SKM-1 treated with dmso at 0.1 percent for 144 hours (cell line): Measurements from ENCODE around the gene ARHGAP36.

Experiments used
- DNase-seq: peaks from one replicate; lab custom pipeline; 2025; ENCODE audit not compliant: unreplicated experiment; lab: John Stamatoyannopoulos, UW

Gene ARHGAP36

DNA sequence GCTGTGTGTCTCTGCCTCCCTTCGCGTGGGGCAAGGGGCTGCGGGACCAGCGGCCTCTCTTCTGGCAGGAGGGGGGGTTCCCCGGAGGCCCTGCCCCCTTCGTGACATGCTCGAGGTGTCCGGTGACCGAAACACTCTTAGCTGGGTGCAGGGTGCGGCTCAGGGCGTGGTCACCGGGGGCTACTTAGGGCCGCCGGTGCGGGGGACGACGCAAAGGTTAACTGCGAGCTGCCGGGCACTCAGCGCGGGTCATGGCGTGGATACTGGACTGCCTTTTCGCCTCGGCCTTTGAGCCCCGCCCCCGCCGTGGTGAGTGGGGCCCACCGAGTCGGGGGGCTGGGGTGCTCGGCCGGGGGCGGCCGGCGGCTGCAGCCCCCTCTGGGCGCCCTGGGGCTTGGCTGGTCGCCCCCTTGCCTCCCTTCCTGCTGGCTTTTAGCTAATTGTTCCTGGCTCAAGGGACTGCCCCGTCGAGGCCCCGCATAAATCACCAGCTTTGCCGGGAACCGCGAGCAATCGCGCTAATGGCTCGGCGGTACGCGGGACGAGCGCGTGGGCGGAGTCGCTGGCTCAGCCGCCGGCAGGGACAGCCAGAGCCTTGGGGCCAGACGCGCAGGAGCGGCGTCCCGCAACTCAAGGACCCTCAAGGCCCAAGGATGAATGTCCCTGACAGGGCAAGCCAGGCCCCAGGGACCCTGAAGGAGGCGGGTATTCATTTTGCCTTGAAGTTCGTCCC is at the start of gene ARHGAP36:
TSS of gene ARHGAP36 (plus strand) at position 211 of the 733 bp plus-strand sequence. CDS start 23,320 bp downstream, outside the sequence.
- no peak for DNase-seq

GRCh38 chrX:131010186-131010585 is 48.0 kb upstream of the ARHGAP36 start:
- no peak for DNase-seq

DNA sequence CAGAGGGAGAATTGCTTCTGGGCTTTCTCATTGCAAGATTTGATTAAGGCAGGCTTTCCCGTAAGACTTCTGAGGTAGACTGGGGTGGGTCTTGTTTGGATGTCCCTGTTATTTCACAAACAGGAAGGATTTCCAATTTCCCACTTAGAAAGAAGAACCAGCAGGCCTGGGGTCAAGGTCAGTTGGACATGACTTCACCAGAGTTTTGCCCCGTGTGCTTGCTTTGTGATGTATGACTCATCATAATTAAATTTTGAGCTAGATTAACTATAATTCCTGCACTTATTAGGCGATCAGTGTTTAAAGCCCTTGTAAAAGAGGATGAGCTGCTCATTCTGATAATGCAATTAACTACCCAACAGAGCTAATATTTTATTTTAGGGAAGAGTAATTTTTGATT is 32.8 kb upstream of the ARHGAP36 start:
- no peak for DNase-seq

- DNase-seq = no peak
Observed at GRCh38 chrX:131032354-131033230, 25.6 kb upstream of the ARHGAP36 start.

GRCh38 chrX:131034063-131034462 is 24.1 kb upstream of the ARHGAP36 start:
- DNase-seq = no peak

GRCh38 chrX:131040781-131041180 is 17.4 kb upstream of the ARHGAP36 start:
- no peak for DNase-seq

DNA sequence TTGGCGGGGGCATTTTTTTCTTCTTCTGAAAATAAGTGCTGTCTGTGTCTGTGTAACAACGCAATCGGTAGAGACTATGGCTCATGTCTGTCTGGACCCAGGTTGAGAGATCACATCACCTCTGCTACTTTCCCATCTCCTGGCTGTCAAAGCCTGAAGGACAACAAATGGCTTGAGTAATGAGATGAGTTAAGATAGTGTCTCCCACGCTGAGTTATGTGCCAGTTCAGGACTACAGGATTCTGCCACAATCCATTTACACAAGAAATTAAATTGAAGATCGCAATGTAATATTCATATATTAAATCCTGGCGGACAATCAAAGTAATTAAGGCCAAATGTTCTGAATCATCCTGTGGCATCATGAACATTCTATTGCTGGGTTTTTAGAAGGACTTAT is 16.5 kb upstream of the ARHGAP36 start:
- no peak for DNase-seq

- DNase-seq = no peak
Observed at GRCh38 chrX:131045726-131046125, 12.4 kb upstream of the ARHGAP36 start.

DNA sequence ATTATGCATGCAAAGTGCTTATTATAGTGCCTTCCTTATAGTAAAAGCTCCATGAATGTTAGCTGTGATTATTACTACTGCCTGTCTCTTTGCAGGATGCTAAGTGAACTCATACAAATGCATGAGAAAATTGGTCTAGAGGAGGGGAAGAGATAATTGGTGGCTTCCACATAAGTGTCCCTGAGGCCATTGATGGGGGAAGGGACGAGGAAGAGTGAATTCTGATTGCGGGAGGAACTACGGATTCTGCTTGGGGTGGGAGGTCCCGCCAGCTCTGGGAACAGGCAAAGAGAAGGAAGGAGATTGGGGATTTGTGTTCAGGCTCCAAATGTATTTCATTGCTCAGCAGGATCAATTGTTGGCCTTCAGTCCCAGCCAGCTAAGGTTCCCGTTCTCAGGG is 11.6 kb upstream of the ARHGAP36 start:
- no peak for DNase-seq

DNA sequence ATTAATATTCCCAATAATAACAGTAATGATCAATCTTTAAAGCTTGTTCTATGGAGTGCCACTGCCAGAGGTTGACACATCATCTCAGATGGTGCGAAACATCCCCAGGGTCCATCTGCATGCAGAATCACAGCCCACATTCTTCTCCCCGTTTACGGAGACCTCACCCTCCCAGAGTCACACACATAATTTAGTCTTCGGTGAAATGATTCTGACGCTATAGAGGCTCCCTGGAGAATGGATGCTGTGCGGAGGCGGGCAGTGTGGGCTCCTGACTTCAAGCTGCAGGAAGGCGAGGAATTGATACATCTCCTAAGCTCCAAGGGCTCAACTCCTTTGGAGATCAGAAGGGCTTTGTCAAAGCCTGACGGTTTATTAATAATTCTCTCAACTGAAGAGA is 11.0 kb upstream of the ARHGAP36 start:
- no peak for DNase-seq

- no peak for DNase-seq
Observed at GRCh38 chrX:131053076-131053475, 5.1 kb upstream of the ARHGAP36 start.

DNA sequence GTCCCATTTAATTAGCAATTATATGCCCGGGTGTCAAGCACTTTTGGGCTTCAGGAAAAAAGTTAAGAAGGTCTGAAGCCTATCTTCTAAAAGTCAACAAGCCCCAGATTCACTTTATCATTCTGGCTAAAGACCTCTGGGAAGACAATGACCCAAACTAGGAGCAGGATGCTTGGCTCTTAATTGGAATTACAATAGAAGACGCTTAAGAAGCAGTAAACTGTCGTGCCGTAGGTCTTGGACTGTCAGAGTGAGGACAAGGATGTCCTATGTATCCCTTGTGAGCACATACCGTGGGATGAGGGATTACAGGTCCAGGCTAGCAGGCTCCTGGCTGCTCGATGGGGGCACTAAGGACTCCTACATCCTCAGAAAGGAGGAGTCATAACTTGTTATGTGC is 3.2 kb upstream of the ARHGAP36 start:
- DNase-seq = no peak

DNA sequence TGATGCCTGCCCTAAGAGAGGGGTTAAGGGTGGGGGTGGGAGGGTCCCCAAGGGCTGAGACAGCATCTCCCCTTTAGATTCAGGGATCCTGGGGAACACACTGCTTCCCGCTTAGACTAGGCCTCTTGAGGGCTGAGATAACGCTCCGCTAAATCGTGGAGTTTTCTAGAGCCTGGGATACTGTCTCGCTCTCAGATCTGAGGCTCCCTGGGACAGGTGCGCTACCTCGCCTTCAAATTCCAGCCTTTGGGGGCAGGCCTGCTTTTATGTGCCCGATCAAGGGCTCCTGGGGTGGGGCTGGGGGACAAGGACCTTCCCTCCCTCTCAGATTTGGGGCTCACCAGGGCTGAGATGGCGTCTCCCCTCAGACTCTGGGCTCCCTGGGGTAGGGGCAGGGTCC is 440 bp upstream of the ARHGAP36 start:
- DNase-seq = no peak

DNA sequence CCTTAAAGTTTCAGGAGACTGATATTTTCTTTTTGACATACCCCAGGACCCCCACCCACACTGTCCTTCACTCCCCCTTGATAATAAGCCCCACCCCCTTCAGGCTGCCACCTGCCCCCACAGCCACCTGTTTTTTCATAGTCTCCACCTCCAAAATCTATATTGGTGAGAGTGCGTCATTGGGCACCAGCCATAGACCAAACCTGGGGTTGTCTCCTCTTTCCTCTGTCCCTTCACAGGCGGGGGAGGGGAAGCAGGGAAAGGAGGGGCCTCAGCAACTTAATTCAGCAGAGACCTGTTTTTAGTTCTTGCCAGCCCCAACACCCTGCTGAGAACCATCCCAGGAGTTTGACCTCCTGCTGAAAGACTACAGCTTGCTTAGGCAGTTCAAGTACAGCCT is 1.1 kb downstream of the ARHGAP36 start:
- DNase-seq = no peak

DNA sequence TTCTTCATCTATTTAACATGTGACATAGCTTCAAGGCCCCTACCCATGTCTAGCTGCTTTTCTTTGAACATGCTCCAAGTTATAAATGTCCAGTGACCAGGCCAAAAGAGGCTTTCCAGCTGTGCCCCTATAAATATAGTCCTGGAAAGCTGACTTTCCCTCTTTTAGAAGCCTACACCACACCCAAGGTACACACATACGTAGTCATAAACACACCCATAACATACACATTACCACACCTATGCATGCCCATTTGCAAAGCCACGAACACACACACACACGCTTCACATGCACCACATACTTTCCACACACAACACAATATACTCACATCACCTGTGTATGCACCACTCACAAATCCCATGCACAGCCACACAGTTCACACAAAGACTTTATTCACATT is 2.0 kb downstream of the ARHGAP36 start:
- DNase-seq = no peak

DNA sequence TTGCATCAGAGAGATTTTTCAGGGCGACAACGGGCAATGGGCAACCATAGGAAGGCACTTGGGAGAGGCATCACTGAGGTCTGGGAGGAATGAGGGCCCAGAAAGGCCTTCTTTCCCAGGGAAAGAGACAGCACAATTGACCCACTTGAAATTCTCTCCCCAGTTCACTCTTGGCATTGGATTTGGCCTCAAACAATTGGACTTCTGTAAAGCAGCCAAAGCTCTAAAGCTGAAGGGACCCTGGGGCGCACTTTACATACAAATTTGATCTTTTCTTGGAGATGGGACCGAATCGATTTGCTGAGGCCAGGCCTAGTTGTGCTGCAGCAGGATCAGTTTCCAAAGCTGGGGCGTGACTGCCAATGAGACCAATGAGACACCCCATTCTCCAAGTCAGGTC is 3.2 kb downstream of the ARHGAP36 start:
- no peak for DNase-seq

DNA sequence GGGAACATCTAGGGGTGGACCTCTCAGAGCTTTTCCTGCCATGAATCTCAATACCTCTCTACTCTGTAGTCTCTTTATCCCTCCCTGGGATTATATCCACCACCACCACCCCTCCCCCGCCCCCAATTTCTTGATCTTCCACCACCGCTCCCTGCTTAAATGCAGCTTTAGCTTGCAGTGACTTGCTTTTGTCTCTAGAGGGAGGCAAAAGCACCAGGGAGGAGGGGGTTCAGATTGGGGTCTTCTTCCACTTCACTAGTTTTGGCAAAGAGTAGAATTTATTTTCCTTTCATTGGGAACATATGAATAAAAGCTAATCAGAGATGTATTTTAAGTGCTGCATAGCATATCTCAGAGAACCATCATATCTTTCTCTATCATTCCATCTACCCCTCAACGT is 5.5 kb downstream of the ARHGAP36 start:
- DNase-seq = no peak

DNA sequence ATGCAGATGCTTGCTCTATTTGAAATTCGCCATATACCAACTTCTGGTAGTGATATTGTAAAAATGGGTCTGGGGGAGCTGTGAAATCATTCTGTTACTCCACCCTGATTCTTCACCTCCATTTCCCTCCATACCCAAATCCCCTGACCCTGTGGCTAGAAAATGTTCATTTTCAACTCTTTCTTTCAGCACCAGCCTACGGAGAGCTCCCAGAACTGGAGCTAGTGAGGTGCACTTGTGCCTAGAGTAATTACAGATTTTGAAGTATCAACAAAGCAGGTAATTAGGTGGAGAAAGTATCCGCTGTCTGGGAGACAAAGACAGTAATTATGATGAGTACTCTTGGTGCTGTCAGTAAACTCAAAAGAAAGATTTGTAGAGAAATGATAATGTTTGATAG is 8.1 kb downstream of the ARHGAP36 start:
- DNase-seq = no peak

GRCh38 chrX:131067216-131067615 is 9.1 kb downstream of the ARHGAP36 start:
- DNase-seq = no peak

- DNase-seq = no peak
Observed at GRCh38 chrX:131067846-131068745, 9.9 kb downstream of the ARHGAP36 start.
